Hematopoietic multipotent progenitor cell treated with erythropoietin and hydrocortisone succinate and interleukin-3 and kit ligand, for 8 days (in vitro differentiated cells): ENCODE data around the gene TRIM31.

ENCODE experiments used
- DNase-seq: peaks from one replicate; pipeline ENCODE4 v3.0.0-alpha.2; 2015

The TRIM31 gene

GRCh38 chr6:30113003-30113759, at the start of gene TRIM31:
Gene TRIM31 (minus strand): TSS chr6:30113090. CDS start chr6:30112805, 285 bp downstream.
- no peak for DNase-seq

DNA sequence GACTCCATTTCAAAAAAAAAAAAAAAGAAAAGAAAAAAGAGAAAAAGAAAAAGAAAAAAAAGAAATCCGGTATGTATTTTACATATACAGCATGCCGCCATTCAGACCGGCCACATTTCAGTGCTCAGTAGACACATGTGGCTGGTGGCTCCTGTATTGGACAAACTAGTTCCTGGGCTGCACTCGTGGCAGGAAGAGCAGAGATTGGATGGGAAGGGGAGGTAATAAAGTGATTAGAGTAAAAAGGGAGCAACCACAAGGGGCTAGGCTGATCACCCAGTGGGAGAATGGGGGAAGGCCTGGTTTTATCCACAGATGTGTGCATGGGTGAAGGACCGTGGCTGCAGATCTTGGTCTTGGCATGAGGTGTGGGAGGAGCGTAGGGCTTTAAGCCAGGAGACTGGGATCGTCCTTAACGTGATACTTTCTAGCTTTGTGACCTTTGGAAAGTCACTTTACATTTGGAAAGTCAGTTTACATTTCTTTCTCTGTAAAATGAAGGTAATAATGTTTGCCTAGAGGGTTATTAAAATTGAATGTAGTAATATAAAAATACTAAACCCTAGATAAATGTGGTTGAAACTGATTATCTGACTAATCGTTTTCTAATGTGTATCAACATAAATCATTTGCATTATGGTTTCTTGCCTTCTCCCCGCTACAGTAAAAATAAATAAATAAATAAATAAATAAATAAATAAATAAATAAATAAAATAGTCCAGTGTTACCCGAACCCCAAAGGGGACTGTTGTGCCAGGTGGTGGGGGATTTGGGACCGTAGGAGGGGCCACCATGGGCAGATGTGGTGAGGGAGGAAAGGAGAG, 49.6 kb upstream of the TRIM31 start:
- DNase-seq, result no peak

DNA sequence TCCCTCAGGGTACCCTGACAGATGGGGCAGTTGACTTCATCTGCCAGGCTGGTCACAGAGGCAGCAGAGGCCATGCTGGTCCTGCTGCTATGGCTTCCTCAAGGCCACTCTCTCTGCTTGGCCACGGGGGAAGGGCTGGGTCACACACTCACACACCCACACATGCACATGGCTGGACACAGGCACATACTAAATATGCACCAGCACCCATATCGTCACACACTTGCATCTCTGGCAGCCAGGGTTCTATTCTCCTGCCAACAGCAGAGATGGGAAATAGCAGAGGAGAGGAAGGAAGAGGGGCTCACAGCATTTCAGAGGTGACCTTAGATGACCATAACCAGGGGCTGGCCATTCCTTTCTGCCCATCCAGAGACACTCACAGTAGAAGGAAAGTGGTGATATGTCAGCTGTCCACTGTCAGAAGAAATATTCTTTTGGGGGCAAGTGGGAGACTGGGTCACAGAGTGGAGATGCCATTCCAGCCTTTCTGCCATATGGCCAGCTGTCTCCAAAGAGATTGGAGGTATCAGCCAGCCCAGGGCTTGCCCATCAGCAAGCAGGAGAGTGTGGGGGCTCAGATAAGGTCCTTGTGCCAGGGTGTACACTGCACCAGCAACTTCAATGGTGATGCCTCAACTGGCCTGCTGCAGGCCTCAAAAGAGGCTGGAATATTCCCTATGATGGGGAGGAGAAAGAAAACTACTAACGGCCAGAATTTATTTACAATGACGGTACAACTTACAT, 48.1 kb upstream of the TRIM31 start, which contains the start of gene TRIM10:
Gene TRIM10, minus strand, starts transcription at position 427 of the 747 bp plus-strand sequence. Its CDS starts 353 bp downstream, at position 74.
- peak; percentile 95 for DNase-seq

GRCh38 chr6:30160008-30160784, 47.3 kb upstream of the TRIM31 start:
- DNase-seq, result no peak

DNA sequence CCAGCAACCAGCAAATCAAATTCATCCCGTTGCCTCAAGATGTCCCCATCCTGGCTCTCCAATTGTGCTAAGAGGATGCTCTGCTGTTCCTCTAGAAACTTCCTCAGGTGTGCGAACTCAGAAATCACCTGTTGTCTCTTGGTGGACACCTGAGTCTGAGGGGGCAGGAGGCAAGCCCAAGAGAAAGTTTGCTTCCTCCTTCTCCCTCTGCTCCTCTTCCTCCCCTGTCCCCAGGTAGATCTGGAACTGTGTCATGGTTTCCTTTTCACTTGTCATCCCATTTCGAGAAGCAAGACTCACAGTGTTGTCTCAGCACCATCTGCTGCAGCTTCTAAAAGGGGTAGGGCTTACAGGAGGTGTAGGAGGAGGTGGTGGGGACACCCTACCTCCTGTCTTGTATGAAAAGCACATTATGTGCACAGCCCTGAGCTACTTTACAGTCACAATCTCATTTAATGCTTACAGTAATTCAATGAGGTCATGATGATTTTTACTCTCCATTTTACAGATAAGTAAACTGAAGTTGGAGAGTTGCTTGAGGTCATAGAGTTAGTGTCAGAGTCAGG, 45.7 kb upstream of the TRIM31 start:
- no peak for DNase-seq

- DNase-seq, result no peak
These were observed 45.1 kb upstream of the TRIM31 start for GRCh38 chr6:30157999-30158398.

DNA sequence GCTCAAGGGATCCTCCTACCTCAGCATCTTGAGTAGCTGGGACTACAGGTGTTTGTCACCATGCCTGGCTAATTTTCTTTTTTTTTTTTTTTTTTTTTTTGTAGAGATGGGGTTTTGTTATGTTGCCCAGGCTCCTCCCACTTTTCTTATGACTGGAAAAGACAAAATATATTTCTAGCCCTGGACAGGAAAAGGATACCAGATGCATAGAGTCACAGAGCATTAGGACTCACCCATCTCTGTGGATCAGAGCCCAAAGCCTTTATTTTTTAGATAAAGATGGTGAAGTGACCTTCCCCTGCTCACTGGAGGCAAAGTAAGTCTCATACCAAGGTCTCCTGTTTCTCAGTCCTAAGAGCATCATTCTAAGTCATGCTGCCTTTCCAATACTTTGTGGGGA, 44.7 kb upstream of the TRIM31 start:
- DNase-seq, result no peak

DNA sequence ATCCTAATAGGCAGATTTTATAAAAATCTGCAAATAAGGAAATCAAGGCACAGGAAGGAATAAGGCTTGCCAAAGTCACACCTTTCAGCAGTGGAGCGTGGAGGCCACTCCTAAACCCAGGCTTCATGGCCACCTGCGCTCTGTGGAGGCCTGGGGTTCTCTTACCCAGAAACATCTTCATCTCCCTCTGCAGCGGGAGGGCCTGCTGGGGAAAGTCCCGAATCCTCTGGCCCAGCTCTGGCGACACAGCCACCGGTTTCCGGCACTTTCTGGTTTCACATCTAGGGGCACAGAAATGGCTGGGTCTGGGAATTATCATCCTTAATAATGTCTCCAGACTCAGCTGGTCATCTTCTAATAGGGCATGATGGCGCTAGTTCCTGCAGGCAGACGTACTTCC, 43.9 kb upstream of the TRIM31 start:
- no peak for DNase-seq

- DNase-seq, result peak; percentile 44
These were observed 43.3 kb upstream of the TRIM31 start for GRCh38 chr6:30156262-30156599.

- DNase-seq, result no peak
These were observed 42.8 kb upstream of the TRIM31 start for GRCh38 chr6:30155520-30156261.

DNA sequence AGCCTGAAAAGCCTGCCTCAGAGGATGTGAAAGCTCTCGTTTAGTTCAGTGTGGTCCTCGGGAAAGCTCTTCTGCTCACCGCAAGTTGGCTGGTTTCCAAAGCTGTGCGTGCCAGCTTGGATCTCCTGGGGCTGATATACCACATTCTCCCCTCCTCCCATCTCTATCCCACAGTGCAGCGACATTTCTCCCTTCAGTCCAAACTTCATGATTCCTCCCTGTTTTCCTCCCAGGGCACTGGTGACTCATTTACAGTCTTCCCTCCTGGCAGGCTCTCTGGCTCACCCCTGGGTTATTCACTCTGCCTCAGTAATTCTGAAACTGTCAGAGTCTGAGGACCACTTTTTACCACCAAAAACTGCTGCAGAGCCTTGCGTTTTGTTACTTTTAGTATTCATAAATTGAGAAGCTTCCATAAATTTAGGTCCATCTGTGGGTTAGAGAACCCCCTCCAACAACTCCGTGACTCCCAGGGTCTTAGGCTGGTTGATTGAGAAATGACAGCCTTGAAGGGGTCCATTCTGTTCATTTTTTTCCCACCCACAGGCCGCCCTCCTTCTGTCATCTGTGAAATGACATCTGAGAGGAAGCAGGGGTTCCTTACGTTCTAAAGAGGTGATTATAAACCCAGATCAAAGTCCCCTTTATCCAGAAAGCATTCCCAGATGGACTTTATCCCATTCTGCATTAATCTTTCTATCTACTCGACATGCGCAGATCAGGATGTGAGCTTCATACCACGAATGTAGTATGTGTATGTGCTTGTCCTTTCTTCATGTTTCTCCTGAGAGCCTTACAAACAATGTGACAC, 42.0 kb upstream of the TRIM31 start:
- no peak for DNase-seq

GRCh38 chr6:30154061-30154460, 41.2 kb upstream of the TRIM31 start:
- DNase-seq, result no peak

DNA sequence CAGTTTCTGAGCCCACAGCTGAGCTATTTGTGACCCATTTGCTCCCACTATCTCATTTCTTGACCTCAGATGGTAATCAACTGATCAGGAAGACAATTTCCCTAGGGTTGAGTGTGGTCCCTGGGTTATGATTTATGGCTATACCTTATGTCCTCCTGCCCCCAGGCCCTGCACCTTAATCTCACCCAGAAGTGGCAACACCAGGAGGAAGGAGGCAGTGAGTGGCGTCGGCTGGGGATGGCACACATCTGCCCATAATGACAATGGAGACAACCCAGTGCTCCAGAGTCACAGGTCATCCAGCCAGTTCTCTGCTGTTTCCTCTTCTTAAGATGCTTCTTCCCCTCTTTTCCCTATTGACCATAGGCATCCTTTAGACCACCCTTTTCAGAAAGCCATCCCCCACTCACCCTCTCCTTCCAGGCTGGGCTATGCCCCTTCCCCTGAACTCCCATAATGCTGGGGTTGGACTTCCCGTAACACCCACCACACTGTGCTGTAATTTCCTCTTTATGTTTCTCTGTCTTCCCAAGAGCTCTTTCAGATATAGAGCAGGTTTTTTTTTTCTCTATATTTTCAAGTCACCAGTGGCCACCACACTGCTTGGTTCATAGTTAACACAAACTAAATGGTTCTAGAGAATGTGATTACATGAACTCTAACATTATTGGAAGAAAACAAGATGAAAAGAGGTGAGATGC, 40.2 kb upstream of the TRIM31 start:
- no peak for DNase-seq

GRCh38 chr6:30152016-30152673, 39.3 kb upstream of the TRIM31 start:
- DNase-seq, result peak; percentile 71

DNA sequence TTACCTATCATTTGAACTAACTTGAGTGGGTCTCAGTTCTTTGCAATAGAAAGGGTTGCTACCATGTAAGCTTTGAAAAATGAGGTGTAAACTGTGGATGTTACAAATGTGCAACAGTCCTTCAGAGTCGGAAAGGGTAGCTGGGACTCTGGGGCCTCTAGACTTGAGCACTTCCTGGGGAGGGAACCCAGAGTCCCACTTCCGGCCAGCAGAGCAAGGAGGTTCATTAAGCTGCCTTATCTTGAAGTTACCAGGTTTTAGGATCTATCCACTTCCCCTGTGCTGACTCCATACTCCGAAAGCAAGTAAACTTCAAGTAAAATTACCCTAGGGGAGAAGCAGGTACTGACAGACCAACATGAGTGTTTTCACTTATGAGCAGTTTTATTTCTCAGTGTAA, 38.7 kb upstream of the TRIM31 start:
- peak; percentile 84 for DNase-seq

- no peak for DNase-seq
These were observed 37.9 kb upstream of the TRIM31 start for GRCh38 chr6:30150671-30151395.

DNA sequence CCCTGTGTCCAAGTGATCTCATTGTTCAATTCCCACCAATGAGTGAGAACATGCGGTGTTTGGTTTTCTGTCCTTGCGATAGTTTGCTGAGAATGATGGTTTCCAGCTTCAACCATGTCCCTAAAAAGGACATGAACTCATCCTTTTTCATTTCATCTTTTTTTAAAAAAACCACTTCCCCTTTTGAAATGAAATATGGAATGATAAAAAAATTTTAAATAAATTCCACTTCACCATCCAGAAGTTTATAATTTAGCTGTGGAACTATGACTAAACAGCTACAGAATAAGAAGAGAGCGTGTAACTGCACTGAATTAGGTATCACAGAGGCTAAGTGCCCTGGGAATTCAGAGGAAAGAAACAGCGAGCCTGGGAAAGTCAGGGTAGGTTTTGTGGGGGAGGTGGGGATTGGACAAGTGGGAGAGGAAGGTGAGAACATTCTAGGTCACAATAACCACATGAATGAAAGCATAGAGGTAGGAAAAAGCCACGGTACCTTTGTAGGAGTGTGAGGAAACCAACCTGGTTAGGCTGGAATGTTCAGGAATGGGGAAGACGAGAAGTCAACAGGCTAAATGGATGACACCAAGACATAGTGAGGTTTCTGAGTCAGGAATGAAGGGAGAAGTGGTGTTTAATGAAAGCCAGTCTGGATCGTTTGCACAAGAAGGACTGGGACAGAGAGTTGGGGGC, 37.1 kb upstream of the TRIM31 start:
- no peak for DNase-seq

- peak; percentile 37 for DNase-seq
These were observed 36.3 kb upstream of the TRIM31 start for GRCh38 chr6:30149234-30149633.
